LNCaP clone FGC (cell line): Measurements from ENCODE around the gene PPP1R3D.
A peak's percentile ranks its signal among the peaks of the same experiment; 100 is the strongest.

Experiments used
- DNase-seq: peaks from one replicate; pipeline ENCODE4 v3.0.0-alpha.2; 2011; ENCODE audit warnings: low read depth
- H3K4me3 ChIP-seq: 2 replicates; pipeline ENCODE4 v1.5.1; 2011; ENCODE audit warnings: mild to moderate bottlenecking, low read depth, low read length, control low read depth
- TF ChIP-seq, protein P1 (sequence below): IDR thresholded peaks from 2 replicates; pipeline ENCODE4 v1.5.1; 2012; ENCODE audit warnings: mild to moderate bottlenecking; ENCODE audit not compliant: control insufficient read depth, insufficient read depth; ENCODE audit errors: extremely low read depth

PPP1R3D gene

DNA sequence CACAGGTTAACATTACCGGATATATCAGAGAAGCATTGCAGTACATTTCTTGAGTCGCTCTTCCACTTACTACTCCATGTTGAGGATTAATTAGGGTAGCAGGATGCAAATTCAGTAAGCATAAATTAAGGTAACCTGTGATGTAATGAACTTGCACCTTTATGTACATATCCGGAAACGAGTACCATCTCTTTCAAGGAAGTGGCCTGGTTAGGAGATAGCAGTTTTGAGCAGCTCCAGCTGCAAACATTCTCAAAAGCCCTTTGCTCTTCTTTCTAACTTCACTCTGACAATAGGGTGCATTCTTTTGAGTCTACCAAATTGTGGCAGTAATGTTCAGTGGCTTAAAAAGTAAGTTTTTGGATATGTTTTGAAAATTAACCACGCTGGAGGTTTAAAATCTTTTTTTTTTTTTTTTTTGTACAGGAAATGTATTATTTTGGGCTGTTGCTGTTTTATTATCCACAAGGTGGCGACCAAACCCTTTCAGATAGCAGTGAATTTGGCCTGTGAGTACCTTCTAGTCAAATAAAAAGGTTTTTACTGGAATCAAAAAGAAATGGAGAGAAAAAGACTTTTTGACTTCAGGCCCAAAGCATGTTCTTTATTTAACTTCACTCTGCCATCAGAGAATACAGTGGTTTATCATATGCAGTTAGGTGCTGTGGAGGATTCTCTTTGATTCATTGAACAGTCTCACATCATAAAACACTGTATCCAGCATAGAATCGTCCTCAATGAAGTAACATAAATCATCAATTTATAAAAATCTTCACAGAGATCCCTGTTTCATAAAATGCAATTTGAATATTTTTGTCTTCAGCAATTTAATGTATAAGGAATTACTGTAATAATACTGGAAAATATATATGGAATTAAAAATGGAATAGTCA lies 9.0 kb upstream of the PPP1R3D start:
- H3K4me3 ChIP-seq, result no peak overlapping the region
- DNase-seq, result no peak
- TF ChIP-seq, protein P1, sequence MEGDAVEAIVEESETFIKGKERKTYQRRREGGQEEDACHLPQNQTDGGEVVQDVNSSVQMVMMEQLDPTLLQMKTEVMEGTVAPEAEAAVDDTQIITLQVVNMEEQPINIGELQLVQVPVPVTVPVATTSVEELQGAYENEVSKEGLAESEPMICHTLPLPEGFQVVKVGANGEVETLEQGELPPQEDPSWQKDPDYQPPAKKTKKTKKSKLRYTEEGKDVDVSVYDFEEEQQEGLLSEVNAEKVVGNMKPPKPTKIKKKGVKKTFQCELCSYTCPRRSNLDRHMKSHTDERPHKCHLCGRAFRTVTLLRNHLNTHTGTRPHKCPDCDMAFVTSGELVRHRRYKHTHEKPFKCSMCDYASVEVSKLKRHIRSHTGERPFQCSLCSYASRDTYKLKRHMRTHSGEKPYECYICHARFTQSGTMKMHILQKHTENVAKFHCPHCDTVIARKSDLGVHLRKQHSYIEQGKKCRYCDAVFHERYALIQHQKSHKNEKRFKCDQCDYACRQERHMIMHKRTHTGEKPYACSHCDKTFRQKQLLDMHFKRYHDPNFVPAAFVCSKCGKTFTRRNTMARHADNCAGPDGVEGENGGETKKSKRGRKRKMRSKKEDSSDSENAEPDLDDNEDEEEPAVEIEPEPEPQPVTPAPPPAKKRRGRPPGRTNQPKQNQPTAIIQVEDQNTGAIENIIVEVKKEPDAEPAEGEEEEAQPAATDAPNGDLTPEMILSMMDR, result peak; percentile 57

DNA sequence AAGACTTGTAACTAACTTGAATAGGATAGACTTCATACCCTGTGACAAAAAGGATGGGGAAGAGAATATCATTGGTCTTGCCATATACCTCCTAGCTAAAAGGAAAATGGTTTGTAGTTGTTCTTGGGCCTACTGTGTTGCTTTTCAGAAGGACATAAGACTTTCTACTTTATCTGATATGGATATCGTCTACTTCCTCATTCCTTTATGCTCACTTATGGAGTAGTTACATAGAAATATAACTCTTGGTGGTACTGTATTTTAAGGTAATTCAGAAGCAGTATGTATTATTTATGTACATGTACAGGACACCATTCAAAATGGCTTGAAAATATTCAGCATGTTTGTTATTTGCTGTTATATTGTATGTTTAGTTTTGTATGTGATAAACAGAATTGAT lies 8.1 kb upstream of the PPP1R3D start:
- H3K4me3 ChIP-seq, result no peak overlapping the region
- TF ChIP-seq, protein P1, result no peak
- no peak for DNase-seq

DNA sequence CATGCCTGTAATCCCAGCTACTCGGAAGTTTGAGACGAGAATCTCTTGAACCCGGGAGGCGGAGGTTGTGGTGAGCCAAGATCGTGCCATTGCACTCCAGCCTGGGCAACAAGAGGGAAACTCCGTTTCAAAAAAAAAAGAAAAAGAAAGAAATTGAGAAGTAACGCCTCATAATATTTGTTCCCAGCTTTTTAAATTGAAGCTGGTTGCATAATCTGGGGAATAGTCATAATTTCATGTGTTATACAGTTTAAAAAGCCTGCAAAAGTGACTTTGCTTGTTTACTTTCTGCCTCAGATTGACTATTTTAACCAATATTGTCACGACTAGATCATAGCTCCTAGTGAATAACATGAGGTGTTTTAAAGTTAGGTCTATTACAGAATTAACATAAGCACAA lies 7.3 kb upstream of the PPP1R3D start:
- TF ChIP-seq, protein P1, result no peak
- no peak overlapping the region for H3K4me3 ChIP-seq
- no peak for DNase-seq

DNA sequence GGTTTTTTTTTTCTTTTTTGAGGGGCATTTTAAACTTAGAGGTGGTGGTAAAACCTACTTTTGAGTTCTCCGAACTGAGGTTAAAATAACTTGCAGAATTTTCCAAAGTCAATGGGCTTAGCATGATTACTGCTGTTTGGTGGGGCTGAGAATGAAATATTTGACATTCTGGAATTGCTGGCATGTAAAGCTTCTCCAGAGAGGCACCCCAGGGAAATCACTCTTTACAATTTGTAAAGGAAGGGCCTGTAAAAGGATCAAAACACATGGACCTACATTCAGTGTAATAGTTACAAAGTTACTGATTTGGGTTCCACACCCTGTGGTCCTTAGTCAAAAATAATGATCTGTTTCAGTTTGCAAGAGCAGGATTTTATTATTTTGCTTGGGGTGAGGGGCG lies 5.6 kb upstream of the PPP1R3D start:
- TF ChIP-seq, protein P1, result no peak

DNA sequence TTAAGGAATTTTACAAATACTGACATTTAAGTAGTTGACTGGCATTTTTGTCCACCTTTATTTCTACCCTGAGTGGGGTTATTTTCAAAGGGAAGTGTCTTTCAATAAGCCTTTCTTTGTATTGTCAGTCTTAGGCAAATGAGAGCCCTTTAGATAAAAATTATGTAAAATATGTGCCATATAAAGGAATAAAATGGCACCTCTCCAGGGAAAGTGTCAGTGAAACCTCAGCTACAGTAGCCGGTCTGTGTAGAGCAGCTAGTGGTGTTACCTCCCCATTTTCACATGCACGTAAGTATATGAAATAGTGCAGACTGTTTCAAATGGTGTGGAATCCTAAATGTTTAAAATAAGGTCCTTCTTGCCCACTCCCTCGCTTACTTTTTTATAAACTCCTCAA lies 5.1 kb upstream of the PPP1R3D start:
- no peak overlapping the region for H3K4me3 ChIP-seq
- TF ChIP-seq, protein P1, result no peak
- DNase-seq, result no peak

More for the DNA sequence above, 5.6 kb upstream of the PPP1R3D start:
- H3K4me3 ChIP-seq, result no peak overlapping the region
- no peak for DNase-seq

DNA sequence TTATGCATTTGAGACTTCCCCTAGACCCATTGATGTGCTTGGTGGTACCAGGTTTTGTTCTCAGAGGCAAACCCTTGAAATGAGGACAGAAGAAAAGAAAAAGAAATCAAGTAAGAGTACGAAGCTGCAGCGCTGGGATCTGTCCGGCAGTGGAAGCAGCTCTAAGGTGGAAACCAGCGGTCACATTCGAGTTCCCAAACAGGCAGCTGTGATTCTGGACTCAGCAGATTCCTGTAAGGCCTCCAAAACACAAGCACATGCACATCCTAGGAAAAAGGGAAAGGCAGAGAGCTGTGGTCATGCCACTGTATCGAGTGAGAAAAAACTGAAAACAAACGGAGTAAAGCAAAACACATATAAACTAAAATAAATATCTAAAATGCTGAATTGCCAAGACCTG lies 4.6 kb upstream of the PPP1R3D start:
- H3K4me3 ChIP-seq, result no peak overlapping the region
- DNase-seq, result no peak
- TF ChIP-seq, protein P1, result no peak

DNA sequence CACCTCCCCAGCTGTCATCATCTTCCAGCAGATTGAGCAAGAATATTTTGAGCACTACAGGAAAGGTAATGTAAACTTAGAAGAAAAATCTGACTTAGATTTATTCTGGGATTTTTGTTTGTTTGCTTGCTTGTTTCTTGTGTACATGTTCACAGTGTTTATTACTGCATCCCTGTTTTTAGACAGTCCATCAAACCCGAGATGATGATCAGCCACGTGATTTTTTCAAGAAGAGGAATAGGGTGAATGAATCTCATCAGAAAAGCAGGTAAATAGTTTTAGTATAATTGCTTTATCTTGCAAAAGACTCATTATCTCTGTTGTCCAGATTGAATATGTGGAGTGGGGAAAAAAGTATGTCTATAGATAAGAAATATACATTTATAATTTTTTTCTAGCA lies 2.1 kb upstream of the PPP1R3D start:
- TF ChIP-seq, protein P1, result no peak
- no peak for DNase-seq
- no peak overlapping the region for H3K4me3 ChIP-seq
